ENCODE data around the gene CHST3.
"Not testable (repeated sequence)": the region's sequence is repeated elsewhere in the genome, so short reads cannot be mapped to it uniquely, and the experiment has no call there.

CHST3 gene

DNA sequence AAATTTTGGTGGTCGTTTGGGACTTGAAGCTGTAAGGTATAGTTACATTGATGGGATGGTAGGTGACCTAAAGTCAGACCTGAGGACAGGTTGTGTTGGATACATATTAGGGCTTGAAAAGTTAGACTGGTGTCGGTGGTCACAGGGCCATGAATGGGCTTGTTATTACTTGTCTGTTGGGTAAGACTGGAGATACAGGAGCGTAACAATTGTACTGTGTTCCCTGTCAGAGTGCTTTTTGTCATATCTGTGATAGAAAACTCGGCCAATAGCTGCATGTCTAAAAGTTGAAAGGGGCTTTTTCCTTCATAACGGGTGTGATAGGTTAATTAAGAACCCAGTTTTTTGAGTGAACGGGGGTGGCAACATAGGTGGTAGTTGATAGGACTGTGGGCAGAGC, 13.5 kb upstream of the CHST3 start:
- no peak for DNase-seq

DNA sequence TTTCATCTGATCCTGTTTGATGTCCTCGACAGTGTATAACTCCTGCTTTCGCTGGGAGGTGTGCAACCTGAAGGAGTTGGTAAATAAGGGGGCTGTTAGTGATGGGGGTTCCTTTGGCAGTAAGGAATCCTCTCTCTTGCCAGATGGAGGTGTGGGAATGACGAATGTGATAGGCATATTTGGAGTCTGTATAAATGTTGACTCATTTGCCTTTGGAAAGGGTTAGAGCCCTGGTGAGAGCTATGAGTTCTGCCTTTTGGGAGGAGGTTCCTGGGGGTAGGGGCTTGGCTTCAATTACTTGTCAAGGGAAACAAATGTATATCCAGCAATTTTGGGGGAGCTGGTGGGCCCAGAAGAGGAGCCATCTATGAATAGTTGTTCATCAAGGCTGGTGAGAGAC, 11.4 kb upstream of the CHST3 start:
- no peak for DNase-seq

DNA sequence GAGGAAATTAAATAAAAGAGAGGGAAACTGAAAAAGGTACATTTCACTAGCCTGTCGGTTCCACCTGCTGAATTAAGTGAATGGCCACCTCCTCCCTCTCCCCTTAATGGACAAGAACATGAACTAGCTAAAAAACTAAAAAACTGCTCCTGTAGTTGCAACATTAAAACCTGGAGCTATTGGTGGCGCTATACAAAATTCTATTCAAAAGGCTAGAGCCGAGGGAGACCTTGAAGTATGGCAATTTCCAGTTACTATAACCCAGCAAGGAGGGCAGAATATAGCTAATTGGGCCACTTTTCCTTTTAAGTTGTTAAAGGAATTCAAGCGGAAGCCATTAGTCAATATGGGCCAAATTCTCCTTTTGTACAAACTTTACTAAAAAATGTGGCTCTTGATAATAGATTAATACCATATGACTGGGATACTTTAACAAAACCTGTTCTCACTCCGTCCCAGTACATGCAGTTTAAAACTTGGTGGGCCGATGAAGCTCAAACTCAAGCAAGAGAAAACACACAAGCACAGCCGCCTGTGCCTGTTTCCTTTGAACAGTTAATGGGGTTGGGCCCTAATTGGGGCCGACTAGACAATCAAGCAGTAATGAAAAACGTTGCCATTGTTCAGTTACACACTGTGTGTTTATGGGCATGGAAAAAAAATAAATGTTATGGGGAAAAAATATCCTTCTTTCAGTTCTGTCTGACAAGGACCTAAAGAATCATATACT, 6.5 kb upstream of the CHST3 start:
- DNase-seq, result no peak

DNA sequence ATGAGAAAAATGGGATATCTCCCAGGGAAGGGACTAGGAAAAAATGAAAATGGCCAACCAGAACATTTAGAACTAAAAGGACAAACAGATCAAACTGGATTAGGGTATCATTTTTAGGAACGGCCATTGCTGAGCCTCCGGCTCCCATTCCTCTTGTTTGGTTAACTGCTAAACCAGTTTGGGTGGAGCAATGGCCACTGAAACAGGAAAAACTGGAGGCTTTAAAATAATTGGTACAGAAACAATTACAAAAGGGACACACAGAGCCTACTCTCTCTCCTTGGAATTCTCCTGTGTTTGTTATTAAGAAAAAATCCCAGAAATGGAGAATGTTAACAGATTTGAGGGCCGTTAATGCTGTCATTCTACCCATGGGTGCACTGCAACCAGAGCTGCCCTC, 4.7 kb upstream of the CHST3 start:
- no peak for DNase-seq

DNA sequence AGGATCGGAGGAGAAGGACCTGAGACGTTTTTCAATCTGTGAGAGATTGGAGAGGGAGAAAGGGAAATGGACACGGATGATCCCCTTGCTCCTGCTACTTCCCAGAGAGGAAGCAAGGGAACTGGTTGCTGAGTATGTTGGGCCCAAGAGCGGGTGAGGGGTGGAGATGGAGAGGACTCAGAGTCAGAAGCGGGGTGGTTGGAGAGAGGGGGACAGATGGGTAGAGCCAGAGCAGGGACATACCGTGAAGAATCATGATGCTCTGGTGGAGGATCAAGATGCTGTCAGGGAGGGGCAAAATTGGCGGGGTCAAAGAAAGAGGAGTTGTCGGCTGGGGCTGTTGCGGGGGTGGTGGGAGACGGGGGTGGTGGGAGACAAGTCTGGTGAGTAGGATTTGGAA, 2.4 kb upstream of the CHST3 start:
- no peak for DNase-seq

DNA sequence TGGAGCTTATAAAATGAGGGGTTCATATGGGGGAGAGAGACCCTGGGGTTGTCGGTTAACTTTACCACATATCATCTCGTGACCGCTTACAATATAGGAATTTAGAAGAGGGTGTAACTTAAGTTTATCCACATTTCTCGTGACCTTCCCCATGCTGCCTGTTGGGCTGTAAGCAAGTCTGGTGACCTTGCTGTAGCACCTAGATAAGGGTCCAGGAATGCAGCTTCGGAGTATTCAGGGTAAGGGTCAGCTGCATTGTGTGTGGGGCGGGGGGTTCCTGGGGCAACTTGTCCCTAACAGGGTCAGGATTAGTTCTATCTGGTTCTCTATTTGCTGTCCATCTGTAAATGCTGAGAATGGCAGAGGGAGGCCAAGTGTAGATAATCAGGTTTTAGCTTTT, 1.3 kb upstream of the CHST3 start:
- no peak for DNase-seq

DNA sequence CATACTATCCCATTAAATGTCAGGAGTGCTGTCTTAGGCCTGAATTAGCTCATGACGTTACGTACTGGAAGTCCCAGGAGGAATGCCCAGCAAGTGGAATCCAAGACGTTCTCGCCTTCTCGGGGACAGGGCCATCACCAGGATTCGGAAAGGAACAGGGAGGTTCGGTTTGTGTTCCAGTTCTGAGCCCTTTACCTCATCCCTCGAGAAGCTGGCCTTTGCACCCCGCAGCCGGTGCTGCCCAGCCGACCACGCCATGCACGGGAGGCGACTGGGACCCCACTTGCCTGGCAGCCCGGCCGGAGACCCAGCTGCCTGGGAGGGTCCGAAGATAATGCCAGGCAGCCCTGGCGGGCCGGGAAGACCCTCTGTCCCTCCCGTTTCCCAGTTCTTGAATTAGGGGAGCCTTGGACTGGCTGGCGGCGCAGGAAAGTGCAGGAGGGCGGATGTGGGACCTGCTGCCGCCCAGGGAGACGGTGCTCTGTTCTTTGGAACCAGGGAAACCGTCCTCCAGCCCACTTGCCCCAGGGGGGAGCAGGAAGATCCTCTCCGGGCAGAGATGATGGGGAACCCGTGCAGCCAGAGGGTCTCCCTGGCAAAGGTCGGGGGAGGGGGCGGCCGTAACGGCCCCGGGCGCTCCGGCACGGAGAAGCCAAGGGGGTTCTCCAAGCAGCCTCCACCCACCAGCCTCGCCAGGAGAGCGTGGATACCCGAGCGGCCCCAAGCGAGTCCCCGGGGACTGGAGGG, 671 bp upstream of the CHST3 start:
- DNase-seq, result no peak

DNA sequence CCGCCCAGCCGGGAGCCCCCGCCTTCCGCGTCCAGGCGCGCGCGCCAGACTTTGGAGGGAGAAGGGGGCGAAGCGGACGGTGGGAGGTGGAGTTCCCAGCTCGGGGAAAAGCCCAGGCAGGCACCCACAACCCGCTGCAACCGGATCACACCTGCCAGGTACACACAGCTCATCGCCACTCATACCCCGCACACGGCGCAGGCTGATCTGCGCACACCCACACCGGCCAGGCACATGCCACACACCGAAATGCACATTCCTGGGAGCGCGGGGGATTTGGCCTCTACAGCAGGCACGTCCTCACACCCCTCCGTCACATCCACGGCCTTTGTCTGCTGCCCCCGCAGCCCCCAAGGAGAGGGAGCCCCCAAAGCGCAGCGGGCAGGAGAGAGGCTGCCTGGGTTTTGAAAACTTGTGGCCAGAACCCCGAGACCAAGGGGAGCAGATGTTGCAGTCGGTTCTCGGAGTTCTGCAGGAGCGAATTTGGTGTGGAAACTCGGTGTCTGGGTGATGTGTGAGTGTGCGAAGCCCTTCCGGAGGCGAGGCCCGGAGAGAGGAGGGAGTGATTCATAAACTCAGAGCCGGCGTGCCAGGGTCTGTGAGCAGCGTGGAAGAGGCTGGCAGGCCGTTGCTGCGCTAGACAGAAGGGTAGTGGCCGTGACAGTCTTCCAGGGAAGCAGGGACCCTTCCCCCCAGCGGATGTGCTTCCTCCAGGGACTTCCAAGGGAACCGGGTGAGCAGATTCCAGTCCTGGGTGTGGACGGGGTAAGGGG, 734 bp downstream of the CHST3 start:
- no peak for DNase-seq

DNA sequence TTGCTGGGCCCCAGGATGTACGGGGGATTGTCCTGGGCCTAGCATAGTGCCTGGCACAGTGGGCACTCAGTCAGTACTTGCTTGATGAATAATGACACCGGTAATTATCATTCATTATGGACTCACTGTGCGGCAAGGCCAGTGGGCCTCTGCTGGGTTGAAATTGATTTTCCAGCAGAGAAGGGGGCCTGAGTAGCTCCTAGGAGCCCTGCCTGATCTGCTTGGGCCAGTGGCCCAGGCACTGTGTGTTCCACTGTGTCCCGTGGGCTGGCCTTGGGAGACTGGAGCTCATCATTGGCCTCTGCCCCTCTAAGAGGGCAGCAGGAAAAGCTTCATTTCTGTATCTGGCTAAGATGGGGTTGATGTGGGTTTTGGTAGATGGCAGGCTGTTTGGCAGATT, 1.4 kb downstream of the CHST3 start:
- no peak for DNase-seq

DNA sequence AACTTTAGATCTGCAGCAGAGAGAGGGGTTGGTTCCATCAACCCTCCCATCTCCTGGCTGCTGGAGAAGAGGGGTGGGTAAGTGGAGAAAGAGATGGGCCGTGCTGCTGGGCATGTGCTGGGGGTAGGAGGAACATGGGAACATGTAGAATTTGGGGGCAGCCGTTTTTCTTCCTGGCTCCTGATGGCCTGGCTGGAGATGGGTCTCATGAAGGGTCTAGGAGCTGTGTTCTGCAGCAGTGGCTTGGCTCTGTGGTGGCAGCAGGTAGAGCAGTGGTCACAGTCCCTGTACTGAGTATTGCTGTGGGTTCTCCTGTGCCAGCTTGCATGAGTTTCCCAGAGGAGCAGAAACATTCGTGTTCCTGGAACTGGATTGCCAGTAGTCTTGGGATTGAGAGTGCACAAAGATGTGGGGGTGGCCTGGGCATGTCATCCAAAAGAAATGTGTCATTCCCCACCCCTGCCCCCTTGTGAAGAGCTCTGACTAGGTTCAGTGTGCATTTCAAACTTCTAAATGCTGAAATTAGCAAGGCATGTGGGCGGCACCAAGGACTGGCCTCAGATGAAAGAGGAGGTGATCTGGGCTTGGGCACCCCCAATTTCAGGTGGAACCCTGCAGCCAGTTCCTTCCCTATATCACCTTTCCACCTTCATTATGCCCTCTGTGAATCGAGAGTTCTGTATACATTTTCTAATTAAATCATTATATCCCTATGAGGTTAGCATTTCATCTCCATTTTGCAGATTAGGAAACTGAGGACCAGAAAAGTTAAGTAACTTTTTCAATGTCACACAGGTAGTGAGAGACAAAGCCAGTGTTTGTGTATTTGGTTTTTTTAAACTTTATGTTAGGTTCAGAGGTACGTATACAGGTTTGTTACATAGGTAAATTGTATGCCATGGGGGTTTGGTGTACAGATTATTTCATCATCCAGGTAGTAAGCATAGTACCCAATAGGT, 2.1 kb downstream of the CHST3 start:
- DNase-seq, result no peak

DNA sequence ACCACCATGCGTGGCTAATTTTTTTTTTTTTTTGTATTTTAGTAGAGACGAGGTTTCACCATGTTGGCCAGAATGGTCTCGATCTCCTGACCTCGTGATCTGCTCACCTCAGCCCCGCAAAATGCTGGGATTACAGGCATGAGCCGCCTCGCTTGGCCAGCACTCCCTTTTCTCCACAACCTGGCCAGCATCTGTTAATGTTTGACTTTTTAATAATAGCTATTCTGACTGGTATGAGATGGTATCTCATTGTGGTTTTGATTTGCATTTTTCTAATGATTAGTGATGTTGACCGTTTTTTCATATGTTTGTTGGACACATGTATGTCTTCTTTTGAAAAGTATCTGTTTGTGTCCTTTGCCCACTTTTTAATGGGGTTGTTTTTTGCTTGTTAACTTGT, 3.8 kb downstream of the CHST3 start:
- not testable (repeated sequence) for DNase-seq

DNA sequence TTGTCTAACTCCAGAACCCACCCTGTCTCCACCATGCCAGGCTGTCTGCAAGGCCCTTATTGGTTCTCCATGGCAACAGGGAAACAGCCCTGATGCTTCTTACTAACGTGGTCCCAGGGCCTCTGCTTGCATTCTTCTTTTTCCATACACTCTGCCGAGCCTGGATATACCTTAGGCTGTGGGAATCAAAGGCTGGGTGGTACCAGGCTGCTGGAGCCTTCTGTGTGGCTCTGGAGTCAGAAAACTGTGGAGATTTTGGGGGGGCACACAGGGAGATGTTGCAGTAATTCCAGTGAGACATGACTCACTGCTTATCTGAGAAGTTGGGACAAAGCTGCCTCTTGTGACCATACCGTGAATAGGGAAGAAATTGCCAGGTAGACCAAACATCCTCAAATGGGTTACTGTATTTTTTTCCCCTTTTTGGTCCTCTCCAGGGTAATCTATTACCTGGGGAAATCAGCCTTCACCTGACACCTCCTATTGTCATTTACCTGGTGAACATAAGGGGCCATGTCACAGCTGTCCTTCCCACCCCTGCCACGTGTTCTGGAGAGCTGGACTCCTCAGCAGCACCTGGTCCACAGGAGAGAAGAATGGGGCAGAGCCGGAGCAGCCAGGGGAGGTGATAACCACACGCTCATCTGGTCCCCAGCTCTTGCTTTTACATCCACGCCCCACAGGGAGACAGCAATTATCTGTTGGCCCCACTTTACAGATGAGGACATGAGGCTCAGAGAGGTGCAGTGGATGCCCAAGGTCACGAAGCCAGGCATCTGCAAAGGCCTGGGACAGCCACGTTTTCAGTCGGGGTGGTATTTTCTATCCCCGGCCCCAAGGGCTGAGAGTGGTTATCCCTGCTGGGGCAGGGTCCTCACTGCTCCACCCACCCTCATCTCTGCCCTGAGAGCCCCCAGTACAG, 4.6 kb downstream of the CHST3 start:
- DNase-seq, result no peak

DNA sequence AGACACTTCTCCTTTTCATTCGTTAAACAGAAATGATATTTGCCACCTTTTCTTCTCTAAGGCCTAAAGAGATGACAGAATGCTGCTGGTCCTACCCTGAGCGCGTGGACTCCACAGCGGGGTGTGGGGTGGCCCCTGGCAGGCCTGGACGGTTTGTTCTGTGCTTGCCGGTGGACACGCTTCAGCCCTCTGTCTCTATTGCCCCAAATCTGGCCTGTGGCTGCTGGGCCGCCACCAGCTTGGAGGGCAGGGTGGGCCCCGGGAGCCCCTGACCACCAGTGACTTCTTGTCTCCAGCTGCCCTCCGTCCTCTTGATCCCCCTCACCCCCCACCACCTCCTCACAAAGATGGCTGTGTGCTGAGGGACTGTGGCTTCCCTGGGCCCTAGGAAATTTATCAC, 5.7 kb downstream of the CHST3 start:
- no peak for DNase-seq

DNA sequence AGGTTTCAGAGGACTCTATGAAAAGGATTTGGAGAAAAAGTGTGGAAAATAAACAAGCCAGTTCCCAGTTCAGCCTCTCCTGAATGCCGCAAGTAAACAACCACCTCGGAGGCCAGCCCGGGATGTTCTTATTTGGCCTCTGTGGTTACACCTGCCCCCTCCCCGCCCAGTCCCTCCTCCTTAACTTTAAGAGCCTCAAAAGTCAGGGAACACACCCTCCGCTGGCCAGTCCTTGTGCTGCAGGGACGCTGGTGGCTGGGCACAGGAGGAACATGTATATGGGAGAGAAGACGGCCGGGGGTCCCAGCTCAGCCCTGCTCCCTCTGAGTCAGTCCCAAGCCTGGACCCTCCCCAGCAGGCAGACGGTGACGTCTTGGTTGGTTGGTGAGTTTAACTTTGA, 6.1 kb downstream of the CHST3 start:
- no peak for DNase-seq

DNA sequence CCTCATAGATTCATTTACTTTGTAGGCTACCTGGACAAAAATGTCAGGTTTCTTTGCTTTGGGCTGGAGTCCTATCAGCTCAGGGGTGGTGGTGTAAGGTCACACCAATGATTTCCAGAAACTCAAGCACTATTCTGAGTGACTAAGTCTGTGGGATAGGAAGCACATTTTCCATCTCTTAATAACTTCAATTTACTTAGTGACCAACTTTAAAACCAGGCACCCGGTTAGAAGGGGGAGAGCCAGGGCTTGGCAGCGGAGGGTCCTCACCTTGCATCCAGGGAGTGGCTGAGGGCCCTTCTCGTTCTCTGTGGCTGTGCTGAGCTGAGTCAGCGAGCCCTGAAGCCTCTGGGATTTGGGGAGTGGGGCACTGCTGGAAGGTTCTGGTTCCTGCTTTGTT, 6.7 kb downstream of the CHST3 start:
- DNase-seq, result no peak

DNA sequence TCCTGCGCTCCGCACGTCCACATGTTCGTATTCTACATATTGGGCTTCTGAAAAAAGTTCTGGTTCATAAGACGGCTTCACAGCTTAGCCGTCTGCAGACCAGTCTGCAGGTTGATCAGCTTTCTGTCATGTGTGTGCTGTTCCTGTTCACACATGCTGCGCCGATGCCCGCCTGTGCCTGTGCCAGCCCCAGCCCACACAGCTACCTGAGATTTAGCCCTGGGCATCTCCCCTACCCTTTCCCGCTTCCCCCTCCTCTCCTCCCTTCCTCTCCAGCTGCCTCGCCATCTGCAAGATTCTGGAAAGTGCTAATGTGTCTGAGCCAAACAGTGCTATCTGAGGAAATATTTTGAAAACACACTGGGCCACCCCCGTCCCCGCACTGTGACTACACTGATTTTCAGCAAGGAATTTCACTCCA, 7.1 kb downstream of the CHST3 start:
- no peak for DNase-seq

DNA sequence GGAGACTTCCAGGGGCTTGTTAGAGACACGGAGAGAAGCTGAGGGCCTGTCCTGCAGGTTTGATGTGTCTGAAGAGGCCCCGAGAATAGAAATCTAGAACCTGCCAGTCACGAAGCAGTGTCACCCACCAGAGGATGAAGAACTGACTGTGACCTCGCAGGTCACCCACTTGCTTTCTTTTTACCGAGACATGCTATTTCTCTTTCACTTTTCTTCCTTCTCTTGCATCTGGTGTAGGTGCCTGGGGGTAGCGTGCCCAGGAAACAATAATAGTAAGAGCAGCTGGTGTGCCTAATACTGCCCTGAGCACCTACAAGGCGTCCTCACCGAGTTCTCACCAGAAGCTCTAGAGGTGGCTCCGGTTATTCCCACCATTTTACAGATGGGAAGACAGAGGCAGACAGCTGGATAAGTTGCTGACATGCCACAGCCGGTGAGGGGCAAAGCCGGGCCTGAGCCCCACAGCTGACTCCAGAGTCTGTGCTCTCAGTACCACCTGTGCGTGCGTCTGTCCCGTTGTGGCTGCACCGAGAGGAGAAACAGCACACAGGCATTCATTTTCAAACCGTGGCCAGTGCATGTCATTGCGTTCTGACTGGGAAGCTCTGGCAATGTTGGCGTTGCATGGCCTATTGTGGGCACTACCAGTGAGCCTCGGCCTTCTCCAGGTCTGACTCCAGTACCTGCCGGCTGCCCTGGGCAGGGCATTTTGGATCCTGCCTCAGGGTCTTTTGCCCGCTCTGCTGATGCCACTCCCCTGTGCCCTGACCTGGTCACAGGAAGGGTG, 7.8 kb downstream of the CHST3 start:
- DNase-seq, result no peak

DNA sequence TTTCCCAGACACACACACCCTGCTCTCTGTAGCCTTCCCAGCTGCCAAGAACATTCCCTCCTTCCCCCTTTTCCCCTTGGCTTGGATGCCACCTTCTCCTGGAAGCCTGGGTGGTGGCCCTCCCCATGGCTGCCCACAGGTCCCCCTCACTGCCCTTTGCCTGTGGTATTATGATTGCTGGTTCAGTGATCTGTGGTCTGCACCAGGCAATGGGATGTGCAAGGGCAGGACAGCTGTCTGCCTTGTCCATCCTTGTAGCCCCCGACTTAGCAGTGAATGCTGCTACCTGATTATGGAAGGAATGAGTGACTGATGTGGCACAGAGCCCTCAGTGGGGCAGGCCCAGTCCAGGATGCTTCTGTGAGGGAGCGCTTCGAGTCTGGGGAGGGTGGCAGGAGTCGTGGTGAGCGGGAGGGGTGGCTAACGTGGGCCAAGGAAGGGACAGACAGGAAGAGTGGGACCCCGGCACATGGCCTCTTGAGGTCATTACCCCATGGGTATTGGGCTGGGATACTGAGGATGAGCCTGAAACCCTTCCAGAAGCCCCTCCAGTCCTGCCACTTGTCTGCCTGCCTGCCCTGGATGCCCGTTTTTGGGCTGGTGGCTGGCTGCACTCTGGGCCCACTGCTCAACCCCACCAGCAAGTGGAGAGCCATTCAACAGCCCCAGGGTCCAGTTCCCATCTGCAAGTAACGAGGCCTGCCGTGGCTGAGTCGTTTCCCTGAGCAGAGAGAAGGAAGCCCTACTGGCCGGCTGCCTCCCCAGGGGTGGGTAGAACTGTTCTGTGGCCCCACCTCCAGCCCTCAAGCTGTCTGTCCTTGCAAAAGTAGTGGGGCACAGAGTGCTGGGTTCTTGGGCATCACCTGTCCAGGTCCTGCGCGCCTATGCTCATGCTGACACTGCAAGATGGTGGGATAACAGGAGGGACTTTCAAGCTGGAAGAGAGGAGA, 8.8 kb downstream of the CHST3 start:
- DNase-seq, result no peak

DNA sequence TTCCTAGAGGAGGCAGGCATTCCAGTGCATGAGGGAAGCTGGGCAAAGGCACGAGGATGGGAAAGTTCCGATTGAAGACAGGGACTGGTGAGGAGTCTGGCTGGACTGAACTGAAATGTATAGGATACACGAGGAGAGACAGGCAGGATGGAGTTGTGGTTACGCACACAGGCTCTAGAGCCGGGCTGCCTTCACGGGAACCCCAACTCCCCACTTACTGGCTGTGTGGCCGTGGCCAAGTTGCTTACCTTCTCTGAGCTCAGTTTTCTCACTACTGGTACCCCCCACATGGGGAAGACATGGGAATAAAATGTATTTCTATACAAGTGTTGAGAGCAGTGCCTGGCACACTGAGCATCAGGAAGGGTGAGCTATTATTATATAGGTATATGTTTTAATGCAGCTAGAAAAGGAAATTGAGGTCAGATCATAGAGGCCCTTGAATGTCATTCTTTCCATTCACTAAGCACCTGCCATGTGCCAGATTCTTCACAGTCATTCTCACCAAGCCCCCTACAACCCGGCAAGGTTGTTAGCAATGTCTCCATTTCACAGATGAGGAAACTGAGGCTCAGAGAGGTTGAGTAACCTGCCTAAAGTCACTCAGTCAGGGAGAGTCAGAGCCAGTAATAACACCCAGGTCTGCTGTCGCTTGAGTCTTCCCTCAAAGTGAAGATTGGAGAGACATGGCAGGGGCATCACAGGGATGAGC, 9.7 kb downstream of the CHST3 start:
- no peak for DNase-seq
